Measurements from ENCODE around the gene MYO9B.

MYO9B gene

GRCh38 chr19:17219286-17219685 lies 143.7 kb downstream of the MYO9B start:
- TF ChIP-seq CTCF (IDR thresholded peaks at IDR 0.05; ENCODE audit: poor library complexity, severe bottlenecking): no peak
- H3K27me3 ChIP-seq (ENCODE audit: insufficient read depth, poor library complexity, severe bottlenecking): no peaks in the 10 kb centered on the region
- H3K36me3 ChIP-seq (ENCODE audit: low read depth): peaks cover 6% of the 10 kb centered on the region; the same call in 1 of the 2 replicates
- H3K4me1 ChIP-seq (ENCODE audit: insufficient read depth, poor library complexity, severe bottlenecking): peaks cover 4% of the 10 kb centered on the region
- no peak overlapping the region for H3K27ac ChIP-seq (ENCODE audit: poor library complexity, severe bottlenecking)
- ATAC-seq (ENCODE audit: low read depth) (no peak), DNase-seq (ENCODE audit: low spot score) (no peak)
- no peak overlapping the region for H3K4me3 ChIP-seq (ENCODE audit: severe bottlenecking)
- no peaks in the 10 kb centered on the region for H3K9me3 ChIP-seq (ENCODE audit: severe bottlenecking)

DNA sequence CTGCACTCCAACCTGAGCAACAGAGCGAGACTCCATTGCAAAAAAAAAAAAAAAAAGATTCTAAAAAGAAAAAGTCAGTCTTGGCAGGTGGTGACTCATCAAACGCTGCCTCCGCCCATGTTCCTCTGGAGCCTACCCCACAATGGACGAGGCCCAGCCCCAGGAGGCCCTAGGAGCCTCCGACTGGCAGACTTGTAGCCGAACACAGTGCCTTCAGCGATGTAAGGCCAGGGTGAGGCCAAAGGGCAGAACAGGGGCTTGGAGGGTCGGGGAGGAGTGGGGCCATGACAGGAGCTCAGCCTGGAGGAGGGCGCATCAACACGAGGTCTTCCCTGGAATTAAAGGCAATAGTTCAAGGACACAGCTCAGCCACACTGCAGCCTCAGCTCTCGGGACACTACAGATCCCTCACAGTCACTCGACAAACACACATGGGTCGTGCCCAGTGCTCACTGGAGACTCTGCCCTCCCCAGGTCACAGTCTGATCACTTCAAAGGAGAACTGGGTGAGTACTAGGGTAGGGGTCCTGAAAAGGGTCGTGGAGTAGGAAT lies 144.7 kb downstream of the MYO9B start:
- Histone ChIP-seq H3K27me3 (ENCODE audit: insufficient read depth, poor library complexity, severe bottlenecking) (no peaks in the 10 kb centered on the region), H3K27ac (ENCODE audit: poor library complexity, severe bottlenecking) (peak overlapping the region; percentile 20), H3K4me1 (ENCODE audit: insufficient read depth, poor library complexity, severe bottlenecking) (peaks cover 4% of the 10 kb centered on the region), H3K4me3 (ENCODE audit: severe bottlenecking) (no peak overlapping the region), H3K36me3 (ENCODE audit: low read depth) (peaks cover 6% of the 10 kb centered on the region; the same call in 1 of the 2 replicates), H3K9me3 (ENCODE audit: severe bottlenecking) (no peaks in the 10 kb centered on the region)
- TF ChIP-seq CTCF (IDR thresholded peaks at IDR 0.05; ENCODE audit: poor library complexity, severe bottlenecking): no peak
- ATAC-seq (ENCODE audit: low read depth): peak; percentile 63
- DNase-seq (ENCODE audit: low spot score): no peak

GRCh38 chr19:17225053-17225452 lies 149.5 kb downstream of the MYO9B start:
- no peak for DNase-seq (ENCODE audit: low spot score)
- H3K4me1 ChIP-seq (ENCODE audit: insufficient read depth, poor library complexity, severe bottlenecking): peaks cover 4% of the 10 kb centered on the region
- TF ChIP-seq CTCF (IDR thresholded peaks at IDR 0.05; ENCODE audit: poor library complexity, severe bottlenecking): no peak
- no peaks in the 10 kb centered on the region for H3K27me3 ChIP-seq (ENCODE audit: insufficient read depth, poor library complexity, severe bottlenecking)
- ATAC-seq (ENCODE audit: low read depth): no peak
- H3K9me3 ChIP-seq (ENCODE audit: severe bottlenecking): no peaks in the 10 kb centered on the region
- H3K4me3 ChIP-seq (ENCODE audit: severe bottlenecking): no peak overlapping the region
- H3K36me3 ChIP-seq (ENCODE audit: low read depth): no peaks in the 10 kb centered on the region
- H3K27ac ChIP-seq (ENCODE audit: poor library complexity, severe bottlenecking): no peak overlapping the region

DNA sequence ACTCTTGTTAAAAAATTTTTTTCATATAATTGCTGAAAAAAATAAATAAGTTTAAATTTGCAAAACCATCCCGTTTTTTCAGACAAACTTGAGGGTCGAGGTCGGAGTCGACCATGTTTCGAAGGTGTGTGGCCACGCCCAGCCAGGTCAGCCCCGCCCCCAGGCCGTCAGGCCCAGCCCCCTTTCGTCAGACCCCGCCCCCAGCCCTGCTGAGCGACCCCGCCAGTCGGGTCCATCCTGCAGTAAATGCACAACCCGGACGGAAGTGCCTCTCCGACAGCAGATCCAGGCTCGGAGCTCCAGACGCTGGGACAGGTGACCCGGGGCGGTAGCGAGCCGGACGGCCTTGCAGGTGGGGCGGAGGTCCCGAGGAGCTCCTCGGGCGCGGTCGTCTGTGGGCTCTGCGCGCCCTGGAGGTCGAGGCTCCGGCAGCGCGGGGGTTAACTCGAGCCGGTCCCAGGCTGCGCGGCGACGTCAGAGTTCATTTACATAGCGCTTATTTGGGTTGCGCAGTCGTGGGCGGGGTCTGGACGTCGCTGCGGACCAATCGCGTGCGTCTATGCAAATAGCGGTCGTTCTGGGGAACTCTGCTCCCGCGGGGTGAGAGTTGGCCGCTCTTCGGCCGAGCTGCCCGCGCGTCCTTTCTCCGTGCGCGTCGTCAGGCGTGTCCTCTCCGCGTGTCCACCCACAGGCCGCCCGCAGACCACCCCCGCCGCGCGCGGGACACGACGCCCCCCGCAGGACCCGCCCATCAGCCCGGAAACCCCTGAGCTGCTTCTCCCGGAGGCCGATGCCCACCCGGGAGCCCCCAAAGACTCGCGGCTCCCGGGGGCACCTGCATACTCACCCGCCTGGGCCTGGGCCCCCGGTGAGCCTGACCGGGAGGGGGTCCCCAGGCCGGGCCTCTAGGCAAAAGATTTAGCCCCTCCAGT lies 150.7 kb downstream of the MYO9B start, which contains the start of gene OCEL1:
OCEL1 (plus strand) TSS at position 225 of the 932 bp plus-strand sequence; CDS start at position 247, 22 bp downstream.
- peak; percentile 86 for ATAC-seq (ENCODE audit: low read depth)

More for the DNA sequence above, 150.7 kb downstream of the MYO9B start, which contains the start of gene OCEL1:
- no peak for TF ChIP-seq CTCF (IDR thresholded peaks at IDR 0.05; ENCODE audit: poor library complexity, severe bottlenecking)
- H3K4me1 ChIP-seq (ENCODE audit: insufficient read depth, poor library complexity, severe bottlenecking): no peaks in the 10 kb centered on the region
- peak within 1 kb of the TSS; percentile 59 for H3K4me3 ChIP-seq (ENCODE audit: severe bottlenecking)
- peaks cover 7% of the 10 kb centered on the region for H3K36me3 ChIP-seq (ENCODE audit: low read depth)
- H3K9me3 ChIP-seq (ENCODE audit: severe bottlenecking): no peaks in the 10 kb centered on the region
- peak; percentile 98 for DNase-seq (ENCODE audit: low spot score)
- peak within 1 kb of the TSS; percentile 57 for H3K27ac ChIP-seq (ENCODE audit: poor library complexity, severe bottlenecking)
- H3K27me3 ChIP-seq (ENCODE audit: insufficient read depth, poor library complexity, severe bottlenecking): no peaks in the 10 kb centered on the region

Measured in RWPE2 (cell line).